ENCODE measurements around the gene SOBP. TPM values are rescaled to one million over a fixed set of nuclear protein-coding genes. Genes with fewer than 3 reads are reported as not detected.

SOBP gene
- polyA plus RNA-seq, 1 donor (not counting 4 experiments of a cell fraction or from before 2014, with no cell fraction given), result not detected

DNA sequence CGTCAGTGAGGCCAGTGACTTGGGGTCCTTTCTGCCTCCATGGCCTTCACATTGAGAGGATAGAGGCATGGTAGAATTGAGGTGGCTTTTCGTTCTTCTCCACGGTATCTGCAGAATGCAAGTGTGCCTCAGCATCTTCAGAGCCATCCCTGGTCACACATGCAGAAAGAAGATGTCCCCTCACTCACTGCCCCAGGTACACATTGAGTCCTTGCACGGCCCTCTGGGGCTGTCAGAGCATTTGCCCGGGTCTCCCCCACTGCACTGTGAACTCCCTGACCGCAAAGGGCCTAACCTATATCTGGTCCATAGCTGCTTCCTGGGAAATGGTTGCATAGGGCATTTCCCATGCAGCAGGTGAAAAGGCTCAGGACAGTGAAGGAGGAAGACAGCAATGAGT is 218.5 kb downstream of the SOBP start:
- Histone ChIP-seq H3K9me3 (ENCODE audit: control insufficient read depth, low read depth, low read length) (no peaks in the 10 kb centered on the region), H3K9me1 (ENCODE audit: control insufficient read depth, extremely low read depth, insufficient read depth, low read length) (no peaks in the 10 kb centered on the region), H3K36me3 (ENCODE audit: control insufficient read depth in 2 of 2, extremely low read depth in 1 of 2, insufficient read depth in 2 of 2, low read length in 2 of 2) (no peaks in the 10 kb centered on the region), H2AFZ (ENCODE audit: control insufficient read depth, low read length) (no peak overlapping the region), H3K27ac (ENCODE audit: control insufficient read depth, insufficient read depth, low read length) (no peak overlapping the region), H3K79me2 (ENCODE audit: control insufficient read depth, insufficient read depth, low read length) (no peaks in the 10 kb centered on the region), H3K27me3 (ENCODE audit: control insufficient read depth, extremely low read depth, insufficient read depth, low read length) (peaks cover 3% of the 10 kb centered on the region), H3K4me3 (ENCODE audit: control insufficient read depth in 2 of 3, extremely low read depth in 1 of 3, insufficient read depth in 2 of 3, low read depth in 1 of 3, low read length in 3 of 3) (no peak overlapping the region), H4K20me1 (ENCODE audit: control insufficient read depth, extremely low read depth, insufficient read depth, low read length) (no peaks in the 10 kb centered on the region), H3K4me2 (ENCODE audit: control insufficient read depth, extremely low read depth, insufficient read depth, low read depth, low read length) (no peak overlapping the region), H3K9ac (ENCODE audit: control insufficient read depth, extremely low read depth, insufficient read depth, low read length) (no peak overlapping the region), H3K4me1 (ENCODE audit: control insufficient read depth, extremely low read depth, insufficient read depth, low read length) (peaks cover 13% of the 10 kb centered on the region)
- no peak for FAIRE-seq
- no peak for DNase-seq (ENCODE audit: low read depth, low spot score)
- dilution Hi-C loops (cut with MboI; ENCODE audit: extremely low pct_ligation_motif_present, low sequenced_read_pairs), result no loop called here
- TF ChIP-seq EZH2 (IDR thresholded peaks at IDR 0.05; ENCODE audit: low read length), result no peak
- TF ChIP-seq, protein P1, sequence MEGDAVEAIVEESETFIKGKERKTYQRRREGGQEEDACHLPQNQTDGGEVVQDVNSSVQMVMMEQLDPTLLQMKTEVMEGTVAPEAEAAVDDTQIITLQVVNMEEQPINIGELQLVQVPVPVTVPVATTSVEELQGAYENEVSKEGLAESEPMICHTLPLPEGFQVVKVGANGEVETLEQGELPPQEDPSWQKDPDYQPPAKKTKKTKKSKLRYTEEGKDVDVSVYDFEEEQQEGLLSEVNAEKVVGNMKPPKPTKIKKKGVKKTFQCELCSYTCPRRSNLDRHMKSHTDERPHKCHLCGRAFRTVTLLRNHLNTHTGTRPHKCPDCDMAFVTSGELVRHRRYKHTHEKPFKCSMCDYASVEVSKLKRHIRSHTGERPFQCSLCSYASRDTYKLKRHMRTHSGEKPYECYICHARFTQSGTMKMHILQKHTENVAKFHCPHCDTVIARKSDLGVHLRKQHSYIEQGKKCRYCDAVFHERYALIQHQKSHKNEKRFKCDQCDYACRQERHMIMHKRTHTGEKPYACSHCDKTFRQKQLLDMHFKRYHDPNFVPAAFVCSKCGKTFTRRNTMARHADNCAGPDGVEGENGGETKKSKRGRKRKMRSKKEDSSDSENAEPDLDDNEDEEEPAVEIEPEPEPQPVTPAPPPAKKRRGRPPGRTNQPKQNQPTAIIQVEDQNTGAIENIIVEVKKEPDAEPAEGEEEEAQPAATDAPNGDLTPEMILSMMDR (optimal IDR thresholded peaks at IDR 0.05 in 1 of 3, IDR thresholded peaks at IDR 0.05 in 1 of 3, conservative IDR thresholded peaks at IDR 0.05 in 1 of 3; ENCODE audit: extremely low read depth in 1 of 3, insufficient read depth in 2 of 3, low read length in 3 of 3), result no peak

GRCh38 chr6:107709341-107709740 is 219.4 kb downstream of the SOBP start:
- Histone ChIP-seq H3K27ac (ENCODE audit: control insufficient read depth, insufficient read depth, low read length) (no peak overlapping the region), H2AFZ (ENCODE audit: control insufficient read depth, low read length) (no peak overlapping the region), H3K79me2 (ENCODE audit: control insufficient read depth, insufficient read depth, low read length) (no peaks in the 10 kb centered on the region), H3K9me3 (ENCODE audit: control insufficient read depth, low read depth, low read length) (no peaks in the 10 kb centered on the region), H3K4me2 (ENCODE audit: control insufficient read depth, extremely low read depth, insufficient read depth, low read depth, low read length) (no peak overlapping the region), H3K36me3 (ENCODE audit: control insufficient read depth in 2 of 2, extremely low read depth in 1 of 2, insufficient read depth in 2 of 2, low read length in 2 of 2) (no peaks in the 10 kb centered on the region), H3K4me3 (ENCODE audit: control insufficient read depth in 2 of 3, extremely low read depth in 1 of 3, insufficient read depth in 2 of 3, low read depth in 1 of 3, low read length in 3 of 3) (no peak overlapping the region), H3K9me1 (ENCODE audit: control insufficient read depth, extremely low read depth, insufficient read depth, low read length) (no peaks in the 10 kb centered on the region), H3K4me1 (ENCODE audit: control insufficient read depth, extremely low read depth, insufficient read depth, low read length) (peaks cover 15% of the 10 kb centered on the region), H4K20me1 (ENCODE audit: control insufficient read depth, extremely low read depth, insufficient read depth, low read length) (no peaks in the 10 kb centered on the region), H3K27me3 (ENCODE audit: control insufficient read depth, extremely low read depth, insufficient read depth, low read length) (peaks cover 3% of the 10 kb centered on the region), H3K9ac (ENCODE audit: control insufficient read depth, extremely low read depth, insufficient read depth, low read length) (no peak overlapping the region)
- FAIRE-seq, result no peak
- TF ChIP-seq, protein P1 (optimal IDR thresholded peaks at IDR 0.05 in 1 of 3, IDR thresholded peaks at IDR 0.05 in 1 of 3, conservative IDR thresholded peaks at IDR 0.05 in 1 of 3; ENCODE audit: extremely low read depth in 1 of 3, insufficient read depth in 2 of 3, low read length in 3 of 3), result no peak
- no peak for TF ChIP-seq EZH2 (IDR thresholded peaks at IDR 0.05; ENCODE audit: low read length)
- no peak for DNase-seq (ENCODE audit: low read depth, low spot score)
- dilution Hi-C loops (cut with MboI; ENCODE audit: extremely low pct_ligation_motif_present, low sequenced_read_pairs), result no loop called here

Other genes with a start within 250 kb of the SOBP start
- gene PDSS2, start 30.6 kb upstream of the SOBP start, polyA plus RNA-seq, result 9.5 to 12.5 TPM (median 11.5 TPM) in 3 replicates